ENCODE data around the gene TOMM40L.
"Not testable (repeated sequence)": the region's sequence is repeated elsewhere in the genome, so short reads cannot be mapped to it uniquely, and the experiment has no call there.

TOMM40L gene

GRCh38 chr1:161216945-161217712 lies 8.7 kb upstream of the TOMM40L start:
- H3K27ac ChIP-seq (ENCODE audit: low read depth, low read length), result peak overlapping the region; percentile 16
- H3K4me1 ChIP-seq (ENCODE audit: insufficient read depth, low read length), result no peaks in the 10 kb centered on the region
- H3K9ac ChIP-seq (ENCODE audit: low read length), result no peak overlapping the region
- H3K36me3 ChIP-seq (ENCODE audit: insufficient read depth, low read length), result peaks cover 23% of the 10 kb centered on the region
- H3K9me3 ChIP-seq (ENCODE audit: low read length), result no peaks in the 10 kb centered on the region
- H3K4me3 ChIP-seq (ENCODE audit: low read depth in 1 of 2, low read length in 2 of 2), result no peak overlapping the region
- H3K27me3 ChIP-seq (ENCODE audit: control insufficient read depth in 1 of 2, insufficient read depth in 2 of 2, low read length in 2 of 2), result no peaks in the 10 kb centered on the region

GRCh38 chr1:161217831-161218230 lies 8.0 kb upstream of the TOMM40L start:
- no peaks in the 10 kb centered on the region for H3K9me3 ChIP-seq (ENCODE audit: low read length)
- no peak overlapping the region for H3K9ac ChIP-seq (ENCODE audit: low read length)
- no peaks in the 10 kb centered on the region for H3K4me1 ChIP-seq (ENCODE audit: insufficient read depth, low read length)
- no peaks in the 10 kb centered on the region for H3K27me3 ChIP-seq (ENCODE audit: control insufficient read depth in 1 of 2, insufficient read depth in 2 of 2, low read length in 2 of 2)
- peak overlapping the region; percentile 16 for H3K27ac ChIP-seq (ENCODE audit: low read depth, low read length)
- no peak overlapping the region for H3K4me3 ChIP-seq (ENCODE audit: low read depth in 1 of 2, low read length in 2 of 2)
- H3K36me3 ChIP-seq (ENCODE audit: insufficient read depth, low read length), result peaks cover 17% of the 10 kb centered on the region

GRCh38 chr1:161218301-161219077 lies 7.4 kb upstream of the TOMM40L start:
- no peak overlapping the region for H3K4me3 ChIP-seq (ENCODE audit: low read depth in 1 of 2, low read length in 2 of 2)
- no peak overlapping the region for H3K27ac ChIP-seq (ENCODE audit: low read depth, low read length)
- H3K9ac ChIP-seq (ENCODE audit: low read length), result no peak overlapping the region

GRCh38 chr1:161219078-161219892 lies 6.6 kb upstream of the TOMM40L start:
- Histone ChIP-seq H3K27ac (ENCODE audit: low read depth, low read length) (no peak overlapping the region), H3K27me3 (ENCODE audit: control insufficient read depth in 1 of 2, insufficient read depth in 2 of 2, low read length in 2 of 2) (no peaks in the 10 kb centered on the region), H3K4me3 (ENCODE audit: low read depth in 1 of 2, low read length in 2 of 2) (no peak overlapping the region), H3K9ac (ENCODE audit: low read length) (no peak overlapping the region), H3K9me3 (ENCODE audit: low read length) (no peaks in the 10 kb centered on the region), H3K4me1 (ENCODE audit: insufficient read depth, low read length) (no peaks in the 10 kb centered on the region), H3K36me3 (ENCODE audit: insufficient read depth, low read length) (peaks cover 3% of the 10 kb centered on the region)

More at GRCh38 chr1:161218301-161219077, 7.4 kb upstream of the TOMM40L start:
- H3K9me3 ChIP-seq (ENCODE audit: low read length), result no peaks in the 10 kb centered on the region
- peaks cover 11% of the 10 kb centered on the region for H3K36me3 ChIP-seq (ENCODE audit: insufficient read depth, low read length)
- H3K27me3 ChIP-seq (ENCODE audit: control insufficient read depth in 1 of 2, insufficient read depth in 2 of 2, low read length in 2 of 2), result no peaks in the 10 kb centered on the region
- no peaks in the 10 kb centered on the region for H3K4me1 ChIP-seq (ENCODE audit: insufficient read depth, low read length)

GRCh38 chr1:161220002-161220401 lies 5.9 kb upstream of the TOMM40L start:
- no peak overlapping the region for H3K27ac ChIP-seq (ENCODE audit: low read depth, low read length)
- H3K9ac ChIP-seq (ENCODE audit: low read length), result no peak overlapping the region
- H3K4me1 ChIP-seq (ENCODE audit: insufficient read depth, low read length), result peaks cover under 1% of the 10 kb centered on the region

GRCh38 chr1:161222175-161223019 lies 3.5 kb upstream of the TOMM40L start:
- no peak overlapping the region for H3K4me3 ChIP-seq (ENCODE audit: low read depth in 1 of 2, low read length in 2 of 2)
- peaks cover 15% of the 10 kb centered on the region for H3K4me1 ChIP-seq (ENCODE audit: insufficient read depth, low read length)
- H3K9ac ChIP-seq (ENCODE audit: low read length), result no peak overlapping the region
- no peaks in the 10 kb centered on the region for H3K27me3 ChIP-seq (ENCODE audit: control insufficient read depth in 1 of 2, insufficient read depth in 2 of 2, low read length in 2 of 2)
- H3K9me3 ChIP-seq (ENCODE audit: low read length), result no peaks in the 10 kb centered on the region
- H3K27ac ChIP-seq (ENCODE audit: low read depth, low read length), result no peak overlapping the region
- H3K36me3 ChIP-seq (ENCODE audit: insufficient read depth, low read length), result no peaks in the 10 kb centered on the region

More at GRCh38 chr1:161220002-161220401, 5.9 kb upstream of the TOMM40L start:
- H3K27me3 ChIP-seq (ENCODE audit: control insufficient read depth in 1 of 2, insufficient read depth in 2 of 2, low read length in 2 of 2), result no peaks in the 10 kb centered on the region
- no peaks in the 10 kb centered on the region for H3K9me3 ChIP-seq (ENCODE audit: low read length)
- H3K36me3 ChIP-seq (ENCODE audit: insufficient read depth, low read length), result no peaks in the 10 kb centered on the region
- no peak overlapping the region for H3K4me3 ChIP-seq (ENCODE audit: low read depth in 1 of 2, low read length in 2 of 2)

- Histone ChIP-seq H3K9ac (ENCODE audit: low read length) (no peak overlapping the region), H3K36me3 (ENCODE audit: insufficient read depth, low read length) (peaks cover 13% of the 10 kb centered on the region), H3K9me3 (ENCODE audit: low read length) (no peaks in the 10 kb centered on the region), H3K4me1 (ENCODE audit: insufficient read depth, low read length) (peaks cover 23% of the 10 kb centered on the region), H3K27me3 (ENCODE audit: control insufficient read depth in 1 of 2, insufficient read depth in 2 of 2, low read length in 2 of 2) (no peaks in the 10 kb centered on the region), H3K27ac (ENCODE audit: low read depth, low read length) (no peak overlapping the region), H3K4me3 (ENCODE audit: low read depth in 1 of 2, low read length in 2 of 2) (no peak overlapping the region)
Measured at GRCh38 chr1:161223805-161224694, 1.8 kb upstream of the TOMM40L start.

GRCh38 chr1:161224695-161225087 lies 1.2 kb upstream of the TOMM40L start:
- Histone ChIP-seq H3K36me3 (ENCODE audit: insufficient read depth, low read length) (peaks cover 20% of the 10 kb centered on the region), H3K4me1 (ENCODE audit: insufficient read depth, low read length) (peaks cover 23% of the 10 kb centered on the region)
- not testable (repeated sequence) for H3K4me3 ChIP-seq (ENCODE audit: low read depth in 1 of 2, low read length in 2 of 2); H3K9me3 ChIP-seq (ENCODE audit: low read length); H3K27me3 ChIP-seq (ENCODE audit: control insufficient read depth in 1 of 2, insufficient read depth in 2 of 2, low read length in 2 of 2); H3K9ac ChIP-seq (ENCODE audit: low read length); H3K27ac ChIP-seq (ENCODE audit: low read depth, low read length)

GRCh38 chr1:161225178-161225533 lies 704 bp upstream of the TOMM40L start:
- Histone ChIP-seq H3K4me3 (ENCODE audit: low read depth in 1 of 2, low read length in 2 of 2) (peak overlapping the region in 1 of 2 donors; percentile 20), H3K27me3 (ENCODE audit: control insufficient read depth in 1 of 2, insufficient read depth in 2 of 2, low read length in 2 of 2) (no peaks in the 10 kb centered on the region), H3K27ac (ENCODE audit: low read depth, low read length) (peak overlapping the region; percentile 53), H3K4me1 (ENCODE audit: insufficient read depth, low read length) (peaks cover 23% of the 10 kb centered on the region), H3K9me3 (ENCODE audit: low read length) (no peaks in the 10 kb centered on the region), H3K36me3 (ENCODE audit: insufficient read depth, low read length) (peaks cover 21% of the 10 kb centered on the region), H3K9ac (ENCODE audit: low read length) (no peak overlapping the region)

- peak overlapping the region; percentile 84 for H3K27ac ChIP-seq (ENCODE audit: low read depth, low read length)
- peaks cover 23% of the 10 kb centered on the region for H3K4me1 ChIP-seq (ENCODE audit: insufficient read depth, low read length)
- peaks cover 21% of the 10 kb centered on the region for H3K36me3 ChIP-seq (ENCODE audit: insufficient read depth, low read length)
- H3K9me3 ChIP-seq (ENCODE audit: low read length), result no peaks in the 10 kb centered on the region
- peak overlapping the region; percentile 75 for H3K9ac ChIP-seq (ENCODE audit: low read length)
- no peaks in the 10 kb centered on the region for H3K27me3 ChIP-seq (ENCODE audit: control insufficient read depth in 1 of 2, insufficient read depth in 2 of 2, low read length in 2 of 2)
- peak overlapping the region; percentile 91 to 95 for H3K4me3 ChIP-seq (ENCODE audit: low read depth in 1 of 2, low read length in 2 of 2)
Measured at GRCh38 chr1:161226320-161226711, 456 bp downstream of the TOMM40L start.

Data from muscle layer of colon (tissue), 2 donors.